Neutrophil (primary cell): Measurements from ENCODE around the gene MRPL41.
"Not testable (repeated sequence)": the region's sequence is repeated elsewhere in the genome, so short reads cannot be mapped to it uniquely, and the experiment has no call there.

ENCODE experiments used
- H3K27ac ChIP-seq: fragments of 200-600 bp; sonication (generic); 2 replicates; pipeline ENCODE4 v1.5.1; 2016; ENCODE audit warnings: mild to moderate bottlenecking, moderate library complexity
- H3K27me3 ChIP-seq: fragments of 200-600 bp; sonication (generic); 2 replicates; pipeline ENCODE4 v1.6.0; 2016; ENCODE audit warnings: mild to moderate bottlenecking
- H3K36me3 ChIP-seq: fragments of 200-600 bp; sonication (generic); 2 replicates; pipeline ENCODE4 v1.5.1; 2017
- H3K4me1 ChIP-seq, 2 experiments: fragments of 200-600 bp in 1 of 2; sonication (generic) in 1 of 2; 1 replicate in 1 of 2; 2 replicates in 1 of 2; pipeline versions ENCODE4 v1.5.1 to v1.6.1; 2013 to 2016; ENCODE audit warnings: low read depth in 1 of 2, low read length in 1 of 2, mild to moderate bottlenecking in 1 of 2, moderate library complexity in 1 of 2; ENCODE audit not compliant: control insufficient read depth in 1 of 2, insufficient read depth in 1 of 2
- H3K4me3 ChIP-seq, 2 experiments: fragments of 200-600 bp in 1 of 2; sonication (generic) in 1 of 2; 1 replicate in 1 of 2; 2 replicates in 1 of 2; pipeline ENCODE4 v1.5.1; 2013 to 2016; ENCODE audit warnings: low read depth in 1 of 2, low read length in 1 of 2, mild to moderate bottlenecking in 1 of 2, moderate library complexity in 1 of 2
- H3K9me3 ChIP-seq: fragments of 200-600 bp; sonication (generic); 2 replicates; pipeline ENCODE4 v1.5.1; 2016
- CTCF ChIP-seq: fragments of 200-600 bp; sonication (generic); IDR thresholded peaks from 2 replicates; pipeline ENCODE4 v1.5.1; 2016; ENCODE audit warnings: antibody characterized with exemption

The MRPL41 gene

GRCh38 chr9:137555179-137555578, 3.5 kb downstream of the MRPL41 start:
- TF ChIP-seq CTCF: no peak
- Histone ChIP-seq H3K9me3 (no peaks in the 10 kb centered on the region), H3K4me1 (peaks cover 12 to 19% of the 10 kb centered on the region in 2 experiments), H3K4me3 (no peak overlapping the region), H3K36me3 (peaks cover 28% of the 10 kb centered on the region), H3K27me3 (peaks cover 4% of the 10 kb centered on the region), H3K27ac (no peak overlapping the region)

- H3K27me3 ChIP-seq: no peaks in the 10 kb centered on the region
- H3K4me1 ChIP-seq: peaks cover 9 to 11% of the 10 kb centered on the region in 2 experiments
- no peak overlapping the region for H3K27ac ChIP-seq
- no peak for TF ChIP-seq CTCF
- no peak overlapping the region for H3K4me3 ChIP-seq
- no peaks in the 10 kb centered on the region for H3K9me3 ChIP-seq
- H3K36me3 ChIP-seq: peaks cover 29% of the 10 kb centered on the region
These were observed 4.6 kb downstream of the MRPL41 start for GRCh38 chr9:137556069-137556838.

DNA sequence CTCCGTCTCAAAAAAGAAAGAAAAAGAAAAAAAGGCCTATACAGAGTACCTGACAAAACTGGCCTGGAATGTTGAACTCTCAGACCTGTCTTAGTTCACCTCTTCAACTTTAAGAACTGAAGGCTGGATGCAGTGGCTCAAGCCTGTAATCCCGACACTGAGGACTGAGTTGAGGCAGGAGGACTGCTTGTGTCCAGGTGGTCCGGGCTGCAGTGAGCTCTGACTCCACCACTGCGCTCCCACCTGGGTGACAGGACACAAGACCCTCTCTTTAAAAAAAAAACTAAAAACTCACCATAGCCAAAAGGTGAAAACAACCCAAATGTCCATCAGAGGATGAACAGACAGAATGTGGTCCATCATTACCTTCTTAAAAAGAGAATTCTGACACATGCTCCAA, 6.4 kb downstream of the MRPL41 start:
- H3K9me3 ChIP-seq: no peaks in the 10 kb centered on the region
- H3K4me1 ChIP-seq: no peaks in the 10 kb centered on the region
- H3K27me3 ChIP-seq: no peaks in the 10 kb centered on the region
- H3K27ac ChIP-seq: no peak overlapping the region
- no peak for TF ChIP-seq CTCF
- no peak overlapping the region for H3K4me3 ChIP-seq
- H3K36me3 ChIP-seq: peaks cover 35% of the 10 kb centered on the region

GRCh38 chr9:137564134-137564533, 12.5 kb downstream of the MRPL41 start:
- Histone ChIP-seq H3K36me3 (peaks cover 25% of the 10 kb centered on the region), H3K27me3 (no peaks in the 10 kb centered on the region), H3K9me3 (no peaks in the 10 kb centered on the region), H3K4me3 (no peak overlapping the region), H3K4me1 (no peaks in the 10 kb centered on the region), H3K27ac (no peak overlapping the region)
- TF ChIP-seq CTCF: no peak

DNA sequence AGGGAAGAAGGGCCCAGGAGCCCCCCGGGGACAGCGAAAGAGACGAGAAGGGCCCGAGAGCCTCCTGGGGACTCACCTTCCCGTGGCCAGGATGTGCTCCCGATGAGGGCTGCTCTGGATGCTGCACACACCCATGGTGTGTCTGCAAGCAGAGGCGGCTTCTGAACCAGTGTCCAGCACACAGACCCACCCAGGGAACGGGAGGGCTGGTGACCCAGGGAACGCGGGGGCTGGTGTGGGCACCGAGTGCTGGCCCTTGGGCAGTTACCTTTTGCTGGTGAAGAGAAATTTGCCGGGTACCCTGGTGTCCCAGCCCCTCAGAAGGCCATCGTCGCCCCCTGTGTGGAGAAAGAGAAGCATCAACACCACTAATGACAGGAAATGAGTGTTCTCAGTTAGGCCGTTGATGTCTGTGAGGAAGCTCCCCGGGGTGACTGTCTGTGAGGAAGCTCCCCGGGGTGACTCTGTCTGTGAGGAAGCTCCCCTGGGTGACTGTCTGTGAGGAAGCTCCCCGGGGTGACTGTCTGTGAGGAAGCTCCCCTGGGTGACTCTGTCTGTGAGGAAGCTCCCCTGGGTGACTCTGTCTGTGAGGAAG, 13.2 kb downstream of the MRPL41 start:
- H3K27ac ChIP-seq: peak overlapping the region; percentile 59
- H3K27me3 ChIP-seq: no peaks in the 10 kb centered on the region
- H3K36me3 ChIP-seq: peaks cover 23% of the 10 kb centered on the region
- no peak for TF ChIP-seq CTCF
- no peaks in the 10 kb centered on the region for H3K9me3 ChIP-seq
- no peaks in the 10 kb centered on the region for H3K4me1 ChIP-seq
- H3K4me3 ChIP-seq: no peak overlapping the region

GRCh38 chr9:137568445-137568844, 16.8 kb downstream of the MRPL41 start:
- H3K9me3 ChIP-seq, H3K27me3 ChIP-seq, H3K4me1 ChIP-seq, H3K4me3 ChIP-seq: not testable (repeated sequence)
- Histone ChIP-seq H3K36me3 (peaks cover 24% of the 10 kb centered on the region), H3K27ac (peak overlapping the region; percentile 49)
